Right renal cortex interstitium (tissue), 3 donors: ENCODE results near the gene B3GLCT. TPM values are rescaled to one million over a fixed set of nuclear protein-coding genes. Genes with fewer than 3 reads are reported as not detected.
"Not testable (repeated sequence)": the region's sequence is repeated elsewhere in the genome, so short reads cannot be mapped to it uniquely, and the experiment has no call there.

Experiments
- DNase-seq, 3 donors: peaks; one replicate each; pipeline ENCODE4 v3.0.0-alpha.2; 2013; ENCODE audit warnings: low read depth in 3 of 3, low spot score in 2 of 3
- polyA plus RNA-seq, 3 donors: library from polyadenylated mRNA; unstranded; fragments of 120-200 nt; gene quantifications; one replicate each; pipeline ENCODE4 v1.2.1, GENCODE V29; 2013; ENCODE audit not compliant: insufficient read length in 3 of 3

B3GLCT gene
- polyA plus RNA-seq, 3 donors, result 18.5 to 25.1 (median 21.2) TPM

DNA sequence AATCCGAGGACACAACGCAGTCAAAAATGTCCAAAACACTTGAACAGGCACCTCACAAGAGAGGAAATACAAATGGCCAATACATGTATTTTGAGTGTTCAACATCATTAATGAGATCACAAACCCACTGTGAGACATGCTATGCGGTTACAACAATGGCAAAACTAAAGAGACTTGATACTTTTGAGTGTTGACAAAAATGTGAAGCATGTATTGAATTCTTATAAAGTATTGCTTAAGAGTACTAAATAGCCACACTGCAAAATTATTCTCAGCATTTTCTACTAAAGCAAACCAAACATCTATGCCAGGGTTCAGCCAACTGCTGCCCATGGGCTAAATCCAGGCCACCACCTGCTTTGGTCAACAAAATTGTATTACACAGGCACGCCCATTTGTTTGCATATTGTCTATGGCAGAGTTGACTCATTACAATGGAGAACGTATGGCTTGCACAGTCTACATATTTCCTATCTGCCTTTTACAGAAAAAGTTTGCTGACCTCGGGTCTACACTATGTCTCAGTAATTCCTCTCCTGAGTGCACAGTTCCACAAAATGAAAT is 135.3 kb downstream of the B3GLCT start:
- DNase-seq, result no peak

- DNase-seq, result not testable (repeated sequence)
Measured at GRCh38 chr13:31339616-31340015, 139.8 kb downstream of the B3GLCT start.

DNA sequence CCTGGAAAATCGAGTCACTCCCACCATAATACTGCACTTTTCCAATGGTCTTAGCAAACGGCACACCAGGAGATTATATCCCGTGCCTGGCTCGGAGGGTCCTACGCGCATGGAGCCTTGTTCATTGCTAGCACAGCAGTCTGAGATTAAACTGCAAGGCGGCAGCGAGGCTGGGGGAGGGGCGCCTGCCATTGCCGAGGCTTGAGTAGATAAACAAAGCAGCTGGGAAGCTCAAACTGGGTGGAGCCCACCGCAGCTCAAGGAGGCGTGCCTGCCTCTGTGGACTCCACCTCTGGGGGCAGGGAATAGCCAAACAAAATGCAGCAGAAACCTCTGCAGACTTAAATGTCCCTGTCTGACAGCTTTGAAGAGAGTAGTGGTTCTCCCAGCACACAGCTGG is 141.1 kb downstream of the B3GLCT start:
- DNase-seq, result not testable (repeated sequence)

- no peak for DNase-seq
Measured at GRCh38 chr13:31346891-31347290, 147.1 kb downstream of the B3GLCT start.

GRCh38 chr13:31349156-31349555 is 149.4 kb downstream of the B3GLCT start:
- no peak for DNase-seq

DNA sequence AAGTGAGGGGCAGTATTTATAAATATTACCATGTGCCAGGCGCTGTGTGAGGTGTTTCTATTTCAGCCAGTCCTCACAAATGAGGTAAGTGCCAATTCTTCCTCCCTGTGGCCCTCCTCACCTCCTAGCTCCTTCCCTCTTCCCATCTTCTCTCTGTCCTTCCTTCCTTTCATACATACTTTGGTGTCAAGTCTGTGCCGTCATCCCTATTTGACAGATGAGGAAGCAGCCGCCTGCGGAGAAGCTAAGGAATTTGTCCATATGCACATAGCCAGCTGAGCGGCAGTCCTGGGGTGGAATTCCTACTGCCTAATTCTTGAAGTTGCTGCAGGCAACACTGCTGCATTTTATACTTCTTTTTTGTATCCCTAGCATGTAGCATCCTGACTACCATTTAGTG is 150.8 kb downstream of the B3GLCT start:
- no peak for DNase-seq

DNA sequence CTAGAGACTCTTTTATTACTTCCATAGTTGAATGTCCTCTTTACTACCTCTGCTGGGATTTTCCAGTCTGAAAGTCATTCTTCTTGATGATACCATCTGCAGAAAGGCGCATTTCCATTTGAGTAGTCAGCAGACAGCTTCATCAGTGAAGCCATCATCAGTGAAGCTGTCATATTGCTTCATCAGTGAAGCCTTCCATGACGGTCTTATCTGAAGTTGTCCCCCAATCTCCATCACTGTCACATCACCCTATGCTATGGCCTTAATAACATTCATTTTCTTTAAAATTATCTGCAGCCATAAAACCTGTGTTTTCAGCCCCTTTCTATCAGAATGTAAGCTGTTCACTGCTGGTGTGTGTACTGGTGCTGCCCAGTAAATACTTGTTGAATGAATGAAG is 151.6 kb downstream of the B3GLCT start:
- no peak for DNase-seq

DNA sequence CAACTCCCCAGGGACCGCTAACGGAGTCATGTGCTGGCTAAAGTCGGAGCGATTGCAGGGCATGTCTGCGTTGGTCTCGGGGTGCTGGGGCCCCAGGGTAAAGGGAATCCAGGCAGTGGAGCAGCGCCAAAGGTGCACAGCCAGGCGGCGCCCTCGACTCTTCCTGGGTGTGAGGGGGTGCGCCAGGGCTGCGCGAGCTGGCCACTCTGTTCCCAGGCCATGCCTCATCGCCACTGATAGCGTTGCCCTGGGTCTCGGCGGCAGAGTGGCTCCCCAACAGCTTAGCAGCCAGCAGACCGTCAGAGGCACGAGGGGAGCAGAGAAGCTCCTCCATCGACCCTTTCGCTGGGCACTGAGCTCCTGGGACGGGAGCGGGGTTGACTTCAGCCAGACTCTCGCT is 152.7 kb downstream of the B3GLCT start:
- DNase-seq, result no peak

DNA sequence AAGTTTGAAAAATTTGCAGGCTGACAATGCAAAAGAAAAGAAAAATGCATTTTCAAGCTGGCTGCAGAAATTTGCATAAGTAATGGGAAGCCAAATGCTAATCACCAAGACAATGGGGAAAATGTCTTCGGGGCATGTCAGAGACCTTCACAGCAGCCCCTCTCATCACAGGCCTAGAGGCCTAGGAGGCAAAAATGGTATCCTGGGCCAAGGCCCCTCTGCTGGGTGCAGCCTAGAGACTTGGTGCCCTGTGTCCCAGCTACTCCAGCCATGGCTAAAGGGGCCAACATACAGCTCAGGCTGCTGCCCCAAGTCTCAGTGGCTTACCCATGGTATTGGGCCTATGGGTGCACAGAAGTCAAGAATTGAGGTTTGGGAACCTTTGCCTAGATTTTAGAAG is 155.2 kb downstream of the B3GLCT start:
- DNase-seq, result no peak

DNA sequence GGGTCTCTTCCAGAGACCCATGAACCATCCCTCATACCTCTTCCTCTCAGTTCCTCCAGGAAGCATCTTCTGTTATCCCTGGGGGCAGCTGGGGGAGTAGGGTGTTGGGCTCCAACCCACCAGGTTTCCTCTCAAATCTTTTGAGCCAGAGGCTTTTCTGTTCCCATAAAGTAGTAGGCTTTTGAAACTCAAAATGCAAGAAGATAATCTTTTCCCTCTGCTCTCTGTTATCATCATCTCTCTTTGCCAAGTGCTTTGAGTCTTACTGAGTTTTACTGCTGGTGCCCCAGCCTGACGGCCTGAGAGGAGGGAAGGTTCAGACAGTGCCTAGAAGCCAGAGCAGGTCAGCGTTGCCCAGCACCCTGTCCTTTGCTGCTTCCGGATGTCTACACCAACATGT is 157.2 kb downstream of the B3GLCT start:
- no peak for DNase-seq

DNA sequence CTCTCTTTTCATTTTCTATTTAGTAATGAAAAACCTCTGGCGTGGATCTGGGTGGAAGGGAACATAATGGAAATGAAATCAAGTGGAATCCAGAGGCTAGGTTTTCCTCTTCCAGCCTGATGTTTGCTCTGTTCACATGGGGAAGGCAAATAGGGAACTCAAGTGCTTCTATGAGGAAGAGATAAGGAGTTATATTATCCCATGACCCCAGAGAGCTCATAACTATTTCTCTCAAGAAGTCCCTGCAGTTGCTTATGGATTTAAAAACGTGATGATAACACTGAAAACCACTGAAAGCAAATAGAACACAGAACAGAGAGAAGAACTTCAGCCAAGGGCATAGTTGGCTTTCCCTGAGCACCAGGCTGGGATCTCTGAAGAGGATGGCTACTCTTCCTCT is 157.8 kb downstream of the B3GLCT start:
- DNase-seq, result no peak

DNA sequence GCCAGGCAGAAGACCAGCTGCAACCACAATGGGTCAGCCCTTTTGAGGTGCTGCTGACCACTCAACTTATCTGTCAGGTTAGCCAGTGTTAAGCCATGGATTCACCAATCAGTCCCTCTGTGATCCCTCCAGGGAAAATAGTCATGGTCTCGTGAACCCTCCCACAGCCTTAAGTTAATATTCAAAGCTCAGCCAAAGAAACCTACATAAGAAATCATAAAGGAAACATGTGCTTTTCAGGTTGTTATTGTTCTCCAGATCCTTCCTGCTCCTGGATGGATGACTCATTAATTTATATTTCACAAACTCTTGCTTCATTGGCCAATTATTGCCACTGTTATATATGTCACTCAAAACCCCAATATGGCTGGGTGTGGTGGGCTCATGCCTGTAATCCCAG is 161.9 kb downstream of the B3GLCT start:
- DNase-seq, result no peak

DNA sequence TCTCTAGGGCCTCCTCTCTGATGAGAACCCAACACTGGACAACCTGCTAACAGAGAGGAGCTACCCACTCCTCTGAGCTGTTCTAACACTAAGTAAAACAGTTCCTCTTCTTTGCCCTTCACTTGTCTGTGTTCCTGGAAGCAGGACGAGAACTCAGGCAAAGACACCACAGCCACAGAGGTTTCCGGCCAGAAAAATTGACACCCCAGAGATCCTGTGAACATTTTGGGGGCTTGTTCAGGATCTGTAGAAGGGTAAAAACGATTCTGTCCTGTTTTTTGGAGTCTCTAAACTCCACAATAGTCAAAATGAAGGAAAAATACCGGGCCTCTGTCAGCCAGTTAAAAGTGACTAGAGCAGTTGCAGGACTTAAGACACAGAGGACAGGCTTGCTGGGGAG is 165.9 kb downstream of the B3GLCT start:
- no peak for DNase-seq

DNA sequence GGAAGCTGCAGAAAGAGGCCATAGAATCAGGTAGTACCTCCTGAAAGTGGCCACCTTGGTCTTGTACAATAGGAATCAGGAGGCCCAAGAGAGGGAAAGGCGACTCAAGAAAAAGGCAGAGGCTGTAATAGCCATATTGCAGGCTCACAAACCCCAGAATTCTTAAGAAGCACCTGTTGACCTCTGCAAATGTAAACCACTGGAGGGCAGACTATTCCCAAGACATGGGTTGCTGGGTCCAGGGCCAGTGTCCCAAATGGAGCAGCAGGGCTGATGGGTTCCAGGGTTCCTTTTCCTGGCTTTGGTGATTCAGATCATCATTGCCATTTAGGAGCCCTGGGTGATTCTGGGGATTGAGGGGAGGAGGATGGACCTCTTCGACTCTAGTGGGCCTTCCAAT is 167.6 kb downstream of the B3GLCT start:
- no peak for DNase-seq

- DNase-seq, result no peak
Measured at GRCh38 chr13:31369213-31369612, 169.4 kb downstream of the B3GLCT start.

- no peak for DNase-seq
Measured at GRCh38 chr13:31372454-31372853, 172.7 kb downstream of the B3GLCT start.

GRCh38 chr13:31374682-31375081 is 174.9 kb downstream of the B3GLCT start:
- no peak for DNase-seq

DNA sequence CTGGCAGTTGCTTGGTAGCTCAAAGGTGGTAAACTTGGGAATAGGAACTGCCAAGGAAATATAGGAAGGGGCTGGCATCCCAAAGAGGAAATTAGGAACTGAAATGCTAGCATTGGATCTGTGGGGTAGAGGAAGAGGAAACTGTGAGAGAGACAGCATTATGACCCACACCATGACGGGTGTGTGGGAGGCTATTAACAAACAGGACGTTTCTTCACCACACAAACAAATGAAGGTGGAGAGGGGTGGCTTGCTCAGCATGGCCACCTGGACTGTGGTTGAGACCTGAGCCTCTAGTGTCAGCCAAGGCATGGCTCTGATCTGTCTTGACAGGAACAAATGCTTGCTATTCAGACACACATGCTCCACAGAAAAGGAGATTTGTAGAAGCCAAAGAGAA is 178.2 kb downstream of the B3GLCT start:
- DNase-seq, result no peak

DNA sequence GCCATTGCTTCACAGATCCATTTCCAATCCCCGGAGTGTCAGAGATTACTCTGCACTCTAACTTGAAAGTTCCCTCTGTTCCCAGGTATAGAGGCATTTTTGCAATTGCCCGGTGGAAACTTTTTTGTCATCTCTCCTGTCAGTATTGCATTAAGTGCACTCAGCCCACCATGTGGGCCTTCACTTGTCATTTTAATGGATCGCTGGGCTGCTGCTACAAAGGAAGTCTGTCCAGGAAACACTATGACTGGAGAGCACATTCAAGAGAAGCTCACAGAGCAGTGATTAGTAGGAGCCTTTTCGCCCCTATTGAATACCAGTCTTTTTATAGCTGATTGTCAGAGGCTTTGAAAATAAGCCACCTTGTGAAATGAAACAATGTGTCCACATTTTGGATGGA is 180.9 kb downstream of the B3GLCT start:
- DNase-seq, result no peak
